Measurements from ENCODE around the gene RD3L. TPM values are rescaled to one million over a fixed set of nuclear protein-coding genes. Genes with fewer than 3 reads are reported as not detected.

RD3L gene
- total and polyA plus RNA-seq, 2 of the 4 experiments (the other 2 are of a cell fraction), result not detected

- no peak overlapping the region for H2AK5ac ChIP-seq (ENCODE audit: low read depth, low read length)
- H3K27me3 ChIP-seq (ENCODE audit: control insufficient read depth, insufficient read depth, low read length), result no peaks in the 10 kb centered on the region
- ATAC-seq (ENCODE audit: low read depth) (no peak), DNase-seq (no peak)
- dilution Hi-C loops (cut with HindIII; ENCODE audit: low sequenced_read_pairs, unreplicated experiment) (no loop called here), intact Hi-C loops (cut with micrococcal nuclease) (no loop called here), in situ Hi-C loops (cut with MboI; ENCODE audit: low sequenced_read_pairs) (no loop called here)
- H3K56ac ChIP-seq (ENCODE audit: extremely low read depth, insufficient read depth, low read length), result no peak overlapping the region
- WGBS, 2 experiments (ENCODE audit: extremely low coverage in 2 of 2, insufficient read length in 1 of 2), result no CpG with 5 or more reads among the region's 22 CpGs
- no peaks in the 10 kb centered on the region for H3K79me1 ChIP-seq (ENCODE audit: low read depth in 1 of 2, low read length in 2 of 2)
- no peak overlapping the region for H2AFZ ChIP-seq (replicated peaks; ENCODE audit: low read length, poor library complexity)
- no peak overlapping the region for H2BK15ac ChIP-seq (ENCODE audit: low read depth, low read length)
- no peak overlapping the region for H3K23ac ChIP-seq (ENCODE audit: low read depth, low read length)
- no peaks in the 10 kb centered on the region; the same call in 1 of the 2 replicates for H3K4me1 ChIP-seq (ENCODE audit: control insufficient read depth, insufficient read depth, low read length)
- no peak overlapping the region for H3K18ac ChIP-seq (ENCODE audit: low read depth, low read length)
- no peak overlapping the region for H3K4me2 ChIP-seq (ENCODE audit: low read depth, low read length)
- BruUV-seq (replicated peaks), result no TSS peak
- H3K9me3 ChIP-seq (ENCODE audit: control insufficient read depth, insufficient read depth, low read length), result no peaks in the 10 kb centered on the region
- no peaks in the 10 kb centered on the region for H3K9me1 ChIP-seq (ENCODE audit: insufficient read depth, low read length)
- H4K20me1 ChIP-seq (ENCODE audit: insufficient read depth, low read length), result no peaks in the 10 kb centered on the region
- POLR2A ChIA-PET (ENCODE audit: unreplicated experiment), result no interaction called here
- H3K4ac ChIP-seq (ENCODE audit: low read depth, low read length), result no peak overlapping the region
- no peak overlapping the region for H2BK20ac ChIP-seq (ENCODE audit: low read depth, low read length)
- H2AK9ac ChIP-seq (replicated peaks; ENCODE audit: low read depth, low read length, poor library complexity), result no peak overlapping the region
- H3K4me3 ChIP-seq (ENCODE audit: insufficient read depth, low read depth, low read length), result no peak overlapping the region
- no peak overlapping the region for H3K14ac ChIP-seq (replicated peaks; ENCODE audit: low read depth, low read length)
- H3K27ac ChIP-seq (ENCODE audit: insufficient read depth, low read length), result no peak overlapping the region
- no peak overlapping the region for H4K8ac ChIP-seq (ENCODE audit: low read depth in 2 of 2, low read length in 2 of 2)
- H4K5ac ChIP-seq (ENCODE audit: low read depth, low read length), result no peak overlapping the region
- no peak overlapping the region for H2BK5ac ChIP-seq (ENCODE audit: low read depth, low read length, poor library complexity, severe bottlenecking)
- no peak overlapping the region for H2BK120ac ChIP-seq (ENCODE audit: low read depth, low read length)
- H3K9ac ChIP-seq (ENCODE audit: low read depth, low read length), result no peak overlapping the region
- TF ChIP-seq MXI1 (IDR thresholded peaks at IDR 0.05; ENCODE audit: borderline replicate concordance, low read depth, low read length), result no peak
- no peak for TF ChIP-seq ELK1 (IDR thresholded peaks at IDR 0.05; ENCODE audit: borderline replicate concordance, low read depth, low read length)
- no peak for TF ChIP-seq CTCF (conservative IDR thresholded peaks at IDR 0.05; ENCODE audit: low read depth, low read length)
- no peak for TF ChIP-seq POLR2A (IDR thresholded peaks at IDR 0.05; ENCODE audit: low read depth, low read length)
- no peak for TF ChIP-seq CHD1 (IDR thresholded peaks at IDR 0.05; ENCODE audit: low read depth, low read length)
- no peak for TF ChIP-seq RFX5 (IDR thresholded peaks at IDR 0.05; ENCODE audit: low read depth, low read length)
- TF ChIP-seq USF2 (IDR thresholded peaks at IDR 0.05; ENCODE audit: low read depth, low read length), result no peak
- TF ChIP-seq CEBPB (IDR thresholded peaks at IDR 0.05; ENCODE audit: low read depth, low read length), result no peak
- TF ChIP-seq BHLHE40 (IDR thresholded peaks at IDR 0.05; ENCODE audit: low read depth, low read length), result no peak
- no peak for TF ChIP-seq RAD21 (IDR thresholded peaks at IDR 0.05; ENCODE audit: low read length)
- TF ChIP-seq NFE2L2 (IDR thresholded peaks at IDR 0.05; ENCODE audit: low read depth, low read length), result no peak
- TF ChIP-seq FOS (IDR thresholded peaks at IDR 0.05; ENCODE audit: low read depth, low read length), result no peak
- TF ChIP-seq SMC3 (IDR thresholded peaks at IDR 0.05; ENCODE audit: low read depth, low read length), result no peak
- TF ChIP-seq MAZ (IDR thresholded peaks at IDR 0.05; ENCODE audit: borderline replicate concordance, low read depth, low read length), result no peak
- CTCF ChIA-PET, result interaction anchor here (0.5 to 1.3 kb wide), 3 partner anchors 15 to 99 kb away, joined by 3 to 4 read pairs (median 3); no protein-coding TSS in a partner anchor
- no peak overlapping the region for H4K91ac ChIP-seq (ENCODE audit: insufficient read depth, low read depth, low read length)
- H3K36me3 ChIP-seq (ENCODE audit: control insufficient read depth, insufficient read depth, low read length), result peaks cover 1% of the 10 kb centered on the region; the same call in 1 of the 2 replicates
These were observed 36.4 kb downstream of the RD3L start for GRCh38 chr14:103905842-103906456.
